ENCODE measurements around the gene LZTR1. TPM values are rescaled to one million over a fixed set of nuclear protein-coding genes. Genes with fewer than 3 reads are reported as not detected.
"Not testable (repeated sequence)": the region's sequence is repeated elsewhere in the genome, so short reads cannot be mapped to it uniquely, and the experiment has no call there.

LZTR1 gene
- total RNA-seq, result 51.6 TPM
- long read RNA-seq, full-length matches to known transcripts, result 16 of 51 reads
- long read RNA-seq, partial matches to known transcripts, result 13 of 51 reads
- long read RNA-seq, other reads (novel, unspliced or antisense), result 22 of 51 reads

- Histone ChIP-seq H3K36me3 (peaks cover 20% of the 10 kb centered on the region), H3K27ac (peak within 1 kb of the TSS; percentile 92), H3K4me3 (peak within 1 kb of the TSS; percentile 90), H3K9me3 (peaks cover 4% of the 10 kb centered on the region), H3K27me3 (ENCODE audit: low read depth) (no peaks in the 10 kb centered on the region), H3K4me1 (peaks cover 33% of the 10 kb centered on the region)
- intact Hi-C loops (cut with DNase I), result no loop called here
- DNase-seq (peak; percentile 90), ATAC-seq (peak; percentile 93 to 95)
- peak; percentile 59 for TF ChIP-seq CTCF (IDR thresholded peaks at IDR 0.05)
Observed at GRCh38 chr22:20981787-20982562, at the start of gene LZTR1. Gene LZTR1 (plus strand): TSS chr22:20982297. CDS start chr22:20982372, 75 bp downstream.

- H3K4me1 ChIP-seq, result peaks cover 46% of the 10 kb centered on the region
- no peak for ATAC-seq
- TF ChIP-seq CTCF (IDR thresholded peaks at IDR 0.05), result no peak
- no peaks in the 10 kb centered on the region for H3K9me3 ChIP-seq
- no peak for DNase-seq
- H3K4me3 ChIP-seq, result no peak overlapping the region
- no peaks in the 10 kb centered on the region for H3K27me3 ChIP-seq (ENCODE audit: low read depth)
- intact Hi-C loops (cut with DNase I), result no loop called here
- no peak overlapping the region for H3K27ac ChIP-seq
- H3K36me3 ChIP-seq, result peaks cover 43% of the 10 kb centered on the region
Observed at GRCh38 chr22:20933910-20934309, 48.2 kb upstream of the LZTR1 start.

GRCh38 chr22:20935049-20935448 lies 47.0 kb upstream of the LZTR1 start:
- H3K27me3 ChIP-seq (ENCODE audit: low read depth); ATAC-seq; H3K9me3 ChIP-seq; H3K4me3 ChIP-seq; DNase-seq; H3K27ac ChIP-seq; intact Hi-C loops (cut with DNase I): not testable (repeated sequence)
- peaks cover 43% of the 10 kb centered on the region for H3K36me3 ChIP-seq
- peaks cover 55% of the 10 kb centered on the region for H3K4me1 ChIP-seq

- H3K4me3 ChIP-seq; H3K27ac ChIP-seq; H3K27me3 ChIP-seq (ENCODE audit: low read depth); intact Hi-C loops (cut with DNase I); DNase-seq; ATAC-seq; H3K9me3 ChIP-seq: not testable (repeated sequence)
- Histone ChIP-seq H3K36me3 (peaks cover 43% of the 10 kb centered on the region), H3K4me1 (peaks cover 64% of the 10 kb centered on the region)
Observed at GRCh38 chr22:20935780-20936539, 46.1 kb upstream of the LZTR1 start.

- intact Hi-C loops (cut with DNase I), result no loop called here
- peak; percentile 95 to 96 for ATAC-seq
- H3K27ac ChIP-seq, result no peak overlapping the region
- peak; percentile 55 for DNase-seq
- H3K4me1 ChIP-seq, result peaks cover 59% of the 10 kb centered on the region
- H3K27me3 ChIP-seq (ENCODE audit: low read depth), result no peaks in the 10 kb centered on the region
- H3K4me3 ChIP-seq, result no peak overlapping the region
- peaks cover 43% of the 10 kb centered on the region for H3K36me3 ChIP-seq
- H3K9me3 ChIP-seq, result no peaks in the 10 kb centered on the region
- no peak for TF ChIP-seq CTCF (IDR thresholded peaks at IDR 0.05)
Observed at GRCh38 chr22:20937031-20937793, 44.9 kb upstream of the LZTR1 start.
